ENCODE results near the gene RNF26.

DNA sequence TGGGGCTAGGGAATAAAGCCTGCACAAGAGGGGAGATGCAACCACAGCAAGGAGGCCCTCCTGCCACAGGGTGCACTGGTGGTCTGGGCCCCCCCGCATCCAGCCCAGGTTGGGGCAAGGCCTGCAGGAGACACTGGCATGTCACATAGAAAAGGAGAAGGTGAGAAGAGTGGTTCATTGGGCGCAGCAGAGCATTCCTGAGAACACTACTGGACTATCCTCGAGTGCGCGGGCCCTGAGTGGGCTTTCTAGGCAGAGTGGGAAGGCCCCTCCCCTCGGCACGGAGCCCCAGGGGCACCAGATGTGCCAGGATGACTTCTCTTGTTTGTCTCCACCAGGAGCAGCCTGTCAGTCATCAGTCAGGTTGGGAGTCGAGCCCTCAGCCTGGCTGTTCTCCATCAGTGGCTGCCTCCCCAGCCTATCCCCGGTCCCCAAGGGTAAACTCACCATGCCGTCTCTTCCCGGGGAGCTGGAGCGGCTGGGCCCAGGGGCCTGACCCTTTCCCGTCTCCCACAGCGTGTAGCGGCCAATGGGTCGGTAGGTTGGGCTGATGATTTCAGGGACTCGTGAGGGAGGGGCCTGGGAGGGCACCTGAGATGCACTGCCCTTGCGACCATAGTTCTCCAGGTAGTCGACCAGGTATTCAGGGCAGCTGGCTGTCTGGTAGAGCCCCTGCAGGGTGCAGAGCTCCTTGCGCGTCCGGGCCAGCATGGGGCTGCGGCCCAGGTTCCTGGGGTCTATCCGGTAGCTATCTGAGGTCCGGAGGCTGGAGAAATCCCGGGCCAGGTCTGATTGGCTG, 38.1 kb downstream of the RNF26 start:
- TF ChIP-seq TAF1 (IDR thresholded peaks at IDR 0.05; ENCODE audit: borderline replicate concordance, low read depth, low read length) (no peak), JUND (IDR thresholded peaks at IDR 0.05) (no peak), POLR2AphosphoS5 (IDR thresholded peaks at IDR 0.05; ENCODE audit: low read depth, low read length) (no peak), EP300 (IDR thresholded peaks at IDR 0.05; ENCODE audit: borderline replicate concordance in 1 of 2, low read depth in 1 of 2, low read length in 1 of 2) (no peak), TCF12 (IDR thresholded peaks at IDR 0.05) (no peak)
